ENCODE results near the gene KCNMA1.

KCNMA1 gene

DNA sequence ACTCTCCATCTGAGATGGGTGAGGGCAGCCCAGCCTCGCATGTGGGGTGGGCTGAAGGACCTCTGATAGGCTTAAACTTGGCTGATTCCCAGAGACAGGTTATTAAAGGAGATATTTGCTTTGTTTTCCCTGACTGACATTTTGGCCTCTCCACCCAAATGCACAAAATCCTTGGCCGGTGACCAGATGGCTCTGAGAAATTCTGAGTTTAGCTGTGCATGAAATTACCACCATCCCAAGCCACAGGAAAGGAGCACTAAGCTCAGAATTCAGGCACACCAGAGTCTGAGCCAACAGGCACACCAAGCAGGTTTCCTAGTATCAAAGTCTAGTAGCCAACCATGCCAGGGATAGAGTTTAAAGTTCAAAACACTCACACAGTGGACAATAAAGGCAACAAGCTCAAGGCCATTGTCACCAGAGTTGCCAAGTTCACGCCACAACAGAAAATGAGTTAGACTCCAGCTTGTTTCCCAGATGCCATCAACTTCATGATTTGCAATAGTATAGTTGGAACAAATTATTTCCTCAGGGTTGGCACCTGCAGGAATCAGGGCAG, 387.6 kb downstream of the KCNMA1 start:
- DNase-seq (ENCODE audit: low read depth): no peak
- H3K4me3 ChIP-seq (ENCODE audit: low read length): no peak overlapping the region
- TF ChIP-seq, protein P1, sequence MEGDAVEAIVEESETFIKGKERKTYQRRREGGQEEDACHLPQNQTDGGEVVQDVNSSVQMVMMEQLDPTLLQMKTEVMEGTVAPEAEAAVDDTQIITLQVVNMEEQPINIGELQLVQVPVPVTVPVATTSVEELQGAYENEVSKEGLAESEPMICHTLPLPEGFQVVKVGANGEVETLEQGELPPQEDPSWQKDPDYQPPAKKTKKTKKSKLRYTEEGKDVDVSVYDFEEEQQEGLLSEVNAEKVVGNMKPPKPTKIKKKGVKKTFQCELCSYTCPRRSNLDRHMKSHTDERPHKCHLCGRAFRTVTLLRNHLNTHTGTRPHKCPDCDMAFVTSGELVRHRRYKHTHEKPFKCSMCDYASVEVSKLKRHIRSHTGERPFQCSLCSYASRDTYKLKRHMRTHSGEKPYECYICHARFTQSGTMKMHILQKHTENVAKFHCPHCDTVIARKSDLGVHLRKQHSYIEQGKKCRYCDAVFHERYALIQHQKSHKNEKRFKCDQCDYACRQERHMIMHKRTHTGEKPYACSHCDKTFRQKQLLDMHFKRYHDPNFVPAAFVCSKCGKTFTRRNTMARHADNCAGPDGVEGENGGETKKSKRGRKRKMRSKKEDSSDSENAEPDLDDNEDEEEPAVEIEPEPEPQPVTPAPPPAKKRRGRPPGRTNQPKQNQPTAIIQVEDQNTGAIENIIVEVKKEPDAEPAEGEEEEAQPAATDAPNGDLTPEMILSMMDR (conservative IDR thresholded peaks at IDR 0.05; ENCODE audit: low read depth, low read length): no peak

DNA sequence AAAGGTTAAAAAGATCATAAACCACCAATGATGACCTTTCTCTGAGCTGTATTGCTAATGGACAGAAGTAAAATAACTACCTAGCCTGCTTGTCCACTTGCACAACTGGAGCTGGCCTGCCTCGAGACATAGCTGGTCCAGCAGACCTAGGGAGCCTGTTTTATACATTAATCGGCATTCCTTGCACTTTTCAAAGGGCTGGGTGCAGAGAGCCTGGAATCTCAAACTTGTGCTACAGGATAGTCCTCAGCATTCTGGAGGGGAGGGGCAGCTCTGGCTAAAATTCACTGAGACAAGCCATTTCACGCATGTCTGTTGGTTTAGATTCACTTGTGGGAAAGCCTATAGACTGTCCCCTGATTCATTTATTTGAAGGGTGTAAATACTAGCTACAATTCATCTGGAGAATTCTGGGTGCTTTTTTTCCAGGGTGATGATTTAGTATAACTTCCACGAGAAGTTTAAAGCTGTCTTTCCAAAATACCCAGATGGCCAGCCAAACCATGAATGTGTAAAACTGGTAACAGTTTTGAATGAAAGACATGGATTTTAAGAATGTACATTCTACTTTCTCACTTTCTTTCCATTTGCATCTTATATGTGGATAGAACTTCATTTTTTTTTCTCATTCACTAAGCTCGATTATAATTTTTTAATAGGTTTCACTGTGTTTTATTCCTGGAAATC, 389.4 kb downstream of the KCNMA1 start:
- no peak overlapping the region for H3K4me3 ChIP-seq (ENCODE audit: low read length)
- DNase-seq (ENCODE audit: low read depth): no peak
- TF ChIP-seq, protein P1 (conservative IDR thresholded peaks at IDR 0.05; ENCODE audit: low read depth, low read length): no peak

DNA sequence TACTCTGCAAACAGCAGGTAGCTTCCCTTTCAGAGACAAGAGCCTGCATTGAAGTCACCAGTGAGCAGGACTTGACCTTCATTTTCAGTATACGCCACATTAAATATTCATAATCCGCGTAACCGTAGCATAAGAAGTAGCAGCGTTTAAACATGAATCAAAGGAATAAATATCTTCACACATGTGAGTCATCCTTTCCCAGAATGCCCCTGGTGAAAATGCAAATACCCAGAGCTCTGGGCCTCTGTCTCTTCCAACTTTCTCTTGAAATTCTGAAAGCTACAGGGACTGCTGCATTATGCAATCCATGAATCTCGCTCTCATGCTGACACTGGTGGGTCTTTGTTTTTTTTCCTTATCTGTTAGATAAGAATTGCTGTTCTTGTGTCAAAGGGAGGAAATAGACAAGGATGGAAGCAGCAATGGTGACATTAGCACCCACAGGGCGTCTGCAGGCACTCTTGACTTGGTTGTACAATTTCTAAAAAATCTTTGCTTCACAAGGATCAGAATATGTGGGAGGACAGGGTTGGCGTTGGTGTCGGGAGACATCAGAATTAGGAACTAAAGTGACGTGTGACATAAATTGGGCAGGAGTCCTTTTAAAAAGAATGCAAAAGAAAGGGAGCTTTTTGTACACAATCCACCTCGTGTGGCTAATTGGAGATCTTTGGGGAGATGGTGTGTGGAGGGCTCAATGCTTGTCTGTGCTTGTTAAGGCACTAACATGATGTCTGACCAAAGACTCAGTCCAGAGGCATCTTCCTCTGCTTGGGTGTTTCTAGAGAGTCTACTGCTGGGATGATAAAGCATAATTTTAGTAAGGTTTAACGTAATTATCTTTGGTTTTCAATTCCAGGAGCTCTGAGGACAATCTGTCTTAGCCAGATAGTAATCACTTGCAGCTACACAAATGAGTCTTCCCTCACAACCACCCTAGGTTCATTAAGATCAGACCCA, 390.3 kb downstream of the KCNMA1 start:
- DNase-seq (ENCODE audit: low read depth): no peak
- TF ChIP-seq, protein P1 (conservative IDR thresholded peaks at IDR 0.05; ENCODE audit: low read depth, low read length): no peak
- H3K4me3 ChIP-seq (ENCODE audit: low read length): no peak overlapping the region

DNA sequence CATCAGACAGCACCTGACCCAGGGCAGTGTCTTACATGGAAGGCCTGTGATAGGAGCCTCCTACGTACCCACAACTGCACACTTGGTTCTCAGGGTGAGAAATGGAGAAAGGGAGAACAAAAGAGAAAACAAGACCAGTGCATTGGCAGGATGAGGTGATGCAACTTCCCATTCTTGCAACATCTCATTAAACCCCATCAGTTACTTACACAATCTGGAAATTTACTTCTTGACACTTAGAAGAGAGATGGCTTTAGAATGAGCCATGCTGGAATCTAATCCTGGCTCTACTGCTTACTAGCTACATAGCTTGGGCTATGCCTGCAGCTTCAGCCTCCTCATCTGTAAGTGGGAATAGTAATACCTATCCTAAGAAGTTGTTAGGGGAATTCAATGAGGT, 391.7 kb downstream of the KCNMA1 start:
- TF ChIP-seq, protein P1 (conservative IDR thresholded peaks at IDR 0.05; ENCODE audit: low read depth, low read length): no peak
- H3K4me3 ChIP-seq (ENCODE audit: low read length): no peak overlapping the region
- no peak for DNase-seq (ENCODE audit: low read depth)

DNA sequence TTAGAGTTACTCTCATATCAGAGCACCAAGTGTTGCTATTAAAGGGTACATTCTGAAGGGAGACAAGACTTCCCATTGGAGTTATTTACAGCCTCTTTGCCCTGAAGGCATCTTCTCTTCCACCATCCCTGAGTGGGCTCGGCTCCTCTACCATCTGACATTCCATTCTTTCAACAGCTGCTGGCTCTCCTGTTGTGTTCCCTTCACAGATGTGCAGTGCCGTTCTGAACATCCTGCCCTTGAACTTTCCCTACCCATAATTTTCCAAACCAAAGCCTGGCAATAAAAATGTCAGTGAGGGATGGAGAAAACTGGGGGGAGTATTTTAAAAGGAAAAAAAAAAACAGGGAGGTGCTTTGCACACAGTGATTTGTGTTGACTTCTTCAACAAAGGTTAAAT, 392.9 kb downstream of the KCNMA1 start:
- TF ChIP-seq, protein P1 (conservative IDR thresholded peaks at IDR 0.05; ENCODE audit: low read depth, low read length): no peak
- no peak for DNase-seq (ENCODE audit: low read depth)
- H3K4me3 ChIP-seq (ENCODE audit: low read length): no peak overlapping the region

DNA sequence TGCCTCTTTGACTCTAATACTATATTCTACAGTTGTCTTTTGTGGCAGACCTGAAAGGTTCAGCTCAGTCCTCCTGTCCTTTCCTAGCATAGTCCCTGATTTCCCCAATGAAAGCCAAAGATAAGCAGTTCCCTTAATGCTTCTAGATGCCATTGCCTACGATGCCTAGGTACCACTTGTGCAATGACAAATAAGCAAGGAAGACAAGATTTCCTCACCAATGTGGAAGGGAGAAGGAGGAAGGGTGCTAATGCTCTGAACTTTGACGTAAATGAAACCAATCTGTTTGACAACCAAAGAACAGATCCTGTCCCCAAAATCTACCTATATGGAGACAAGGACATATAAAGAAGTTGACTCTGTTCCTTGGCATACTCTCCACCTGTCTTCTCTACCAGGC, 393.3 kb downstream of the KCNMA1 start:
- H3K4me3 ChIP-seq (ENCODE audit: low read length): no peak overlapping the region
- TF ChIP-seq, protein P1 (conservative IDR thresholded peaks at IDR 0.05; ENCODE audit: low read depth, low read length): no peak
- no peak for DNase-seq (ENCODE audit: low read depth)

Measured in retinal pigment epithelial cell (primary cell).